ENCODE measurements around the gene DUSP28. TPM values are rescaled to one million over a fixed set of nuclear protein-coding genes. Genes with fewer than 3 reads are reported as not detected.

The DUSP28 gene
- total and polyA plus RNA-seq, 2 of the 13 experiments (the other 11 are each of a cell fraction or from before 2014, with no cell fraction given) = 5.2 to 8.6 TPM

DNA sequence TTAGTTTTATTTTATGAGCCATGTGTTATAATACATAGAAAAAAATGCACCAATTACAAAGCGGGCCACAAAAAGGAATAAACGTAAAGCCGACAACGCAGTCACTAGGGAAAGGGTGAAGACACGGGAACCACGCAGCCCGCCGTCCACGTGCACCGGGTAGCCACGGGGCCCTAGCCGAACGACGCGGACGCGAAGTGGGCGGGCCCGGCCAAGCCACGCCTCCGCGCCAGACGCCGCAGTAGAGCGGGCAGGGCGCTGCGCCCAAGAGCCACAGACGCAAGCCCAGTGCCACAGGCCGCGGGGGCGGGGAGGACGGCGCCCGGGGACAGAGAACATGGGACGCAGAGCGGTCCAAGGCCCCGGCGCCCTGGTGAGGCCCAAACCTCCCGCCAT is at the start of gene DUSP28 (continued):
- TF ChIP-seq, protein P1, sequence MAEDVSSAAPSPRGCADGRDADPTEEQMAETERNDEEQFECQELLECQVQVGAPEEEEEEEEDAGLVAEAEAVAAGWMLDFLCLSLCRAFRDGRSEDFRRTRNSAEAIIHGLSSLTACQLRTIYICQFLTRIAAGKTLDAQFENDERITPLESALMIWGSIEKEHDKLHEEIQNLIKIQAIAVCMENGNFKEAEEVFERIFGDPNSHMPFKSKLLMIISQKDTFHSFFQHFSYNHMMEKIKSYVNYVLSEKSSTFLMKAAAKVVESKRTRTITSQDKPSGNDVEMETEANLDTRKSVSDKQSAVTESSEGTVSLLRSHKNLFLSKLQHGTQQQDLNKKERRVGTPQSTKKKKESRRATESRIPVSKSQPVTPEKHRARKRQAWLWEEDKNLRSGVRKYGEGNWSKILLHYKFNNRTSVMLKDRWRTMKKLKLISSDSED (CRISPR knock-in tag; IDR thresholded peaks at IDR 0.05) = no peak
- TF ChIP-seq KLF9 (CRISPR knock-in tag; IDR thresholded peaks at IDR 0.05; ENCODE audit: low read depth) (peak; percentile 53), ZNF773 (CRISPR knock-in tag; IDR thresholded peaks at IDR 0.05; ENCODE audit: borderline replicate concordance) (no peak; the same call in 1 of the 2 replicates), ZNF292 (CRISPR knock-in tag; IDR thresholded peaks at IDR 0.05; ENCODE audit: borderline replicate concordance, low read depth) (no peak), TGIF2 (CRISPR knock-in tag; IDR thresholded peaks at IDR 0.05) (peak; percentile 95), XBP1 (CRISPR knock-in tag; IDR thresholded peaks at IDR 0.05) (no peak), ZNF670 (CRISPR knock-in tag; IDR thresholded peaks at IDR 0.05; ENCODE audit: borderline replicate concordance) (peak; percentile 76; the same call in 1 of the 2 replicates), RARG (CRISPR knock-in tag; IDR thresholded peaks at IDR 0.05; ENCODE audit: low read depth) (no peak), ZBTB38 (CRISPR knock-in tag; IDR thresholded peaks at IDR 0.05) (peak; percentile 68), STAG1 (CRISPR knock-in tag; IDR thresholded peaks at IDR 0.05) (no peak), MIER3 (CRISPR knock-in tag; IDR thresholded peaks at IDR 0.05; ENCODE audit: borderline replicate concordance) (peak; percentile 65; the same call in 1 of the 2 replicates), GLI4 (CRISPR knock-in tag; IDR thresholded peaks at IDR 0.05; ENCODE audit: borderline replicate concordance) (no peak), ZNF556 (CRISPR knock-in tag; IDR thresholded peaks at IDR 0.05; ENCODE audit: borderline replicate concordance) (no peak), ZNF768 (CRISPR knock-in tag; IDR thresholded peaks at IDR 0.05) (peak; percentile 48), MBD4 (IDR thresholded peaks at IDR 0.05; ENCODE audit: borderline replicate concordance, low read length) (no peak), FIP1L1 (IDR thresholded peaks at IDR 0.05; ENCODE audit: borderline replicate concordance, insufficient read depth, low read depth, low read length) (no peak), SNAPC2 (CRISPR knock-in tag; IDR thresholded peaks at IDR 0.05) (no peak; the same call in 1 of the 2 replicates), ZNF354B (CRISPR knock-in tag; IDR thresholded peaks at IDR 0.05) (peak; percentile 72; the same call in 1 of the 2 replicates), SRSF4 (IDR thresholded peaks at IDR 0.05; ENCODE audit: low read depth, low read length, poor library complexity, severe bottlenecking) (no peak), ZNF501 (CRISPR knock-in tag; IDR thresholded peaks at IDR 0.05) (no peak), ZFAT (CRISPR knock-in tag; conservative IDR thresholded peaks at IDR 0.05) (no peak; the same call in 1 of the 2 replicates), ZNF224 (CRISPR knock-in tag; IDR thresholded peaks at IDR 0.05) (no peak), SOX13 (IDR thresholded peaks at IDR 0.05) (no peak), SOX13 (CRISPR knock-in tag; conservative IDR thresholded peaks at IDR 0.05 in 1 of 2, IDR thresholded peaks at IDR 0.05 in 1 of 2) (peak in 1 of 2 experiments; percentile 57; a peak in 1 of 4 replicates), ISX (CRISPR knock-in tag; conservative IDR thresholded peaks at IDR 0.05) (peak; percentile 66), ZSCAN25 (CRISPR knock-in tag; IDR thresholded peaks at IDR 0.05) (no peak), ZBTB7B (CRISPR knock-in tag; IDR thresholded peaks at IDR 0.05) (0 out of 2 replicates have a peak, but pooled peaks have one; percentile 1), KDM5B (CRISPR knock-in tag; IDR thresholded peaks at IDR 0.05; ENCODE audit: borderline replicate concordance) (peak; percentile 68), RBM22 (optimal IDR thresholded peaks at IDR 0.05; ENCODE audit: low read length) (no peak), ZNF335 (CRISPR knock-in tag; IDR thresholded peaks at IDR 0.05) (peak; percentile 74; the same call in 1 of the 2 replicates), NFE2 (CRISPR knock-in tag; IDR thresholded peaks at IDR 0.05) (0 out of 2 replicates have a peak, but pooled peaks have one; percentile 6)
- TF ChIP-seq, protein P2, sequence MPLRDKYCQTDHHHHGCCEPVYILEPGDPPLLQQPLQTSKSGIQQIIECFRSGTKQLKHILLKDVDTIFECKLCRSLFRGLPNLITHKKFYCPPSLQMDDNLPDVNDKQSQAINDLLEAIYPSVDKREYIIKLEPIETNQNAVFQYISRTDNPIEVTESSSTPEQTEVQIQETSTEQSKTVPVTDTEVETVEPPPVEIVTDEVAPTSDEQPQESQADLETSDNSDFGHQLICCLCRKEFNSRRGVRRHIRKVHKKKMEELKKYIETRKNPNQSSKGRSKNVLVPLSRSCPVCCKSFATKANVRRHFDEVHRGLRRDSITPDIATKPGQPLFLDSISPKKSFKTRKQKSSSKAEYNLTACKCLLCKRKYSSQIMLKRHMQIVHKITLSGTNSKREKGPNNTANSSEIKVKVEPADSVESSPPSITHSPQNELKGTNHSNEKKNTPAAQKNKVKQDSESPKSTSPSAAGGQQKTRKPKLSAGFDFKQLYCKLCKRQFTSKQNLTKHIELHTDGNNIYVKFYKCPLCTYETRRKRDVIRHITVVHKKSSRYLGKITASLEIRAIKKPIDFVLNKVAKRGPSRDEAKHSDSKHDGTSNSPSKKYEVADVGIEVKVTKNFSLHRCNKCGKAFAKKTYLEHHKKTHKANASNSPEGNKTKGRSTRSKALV (CRISPR knock-in tag; IDR thresholded peaks at IDR 0.05) = no peak; the same call in 1 of the 2 replicates
